Esophagus squamous epithelium (tissue), 4 donors: ENCODE data around the gene DARS1.

Source experiments
- CTCF ChIP-seq, 6 experiments: fragments of 450-650 bp in 4 of 6; fragments of 200-600 bp in 2 of 6; sonication (generic) in 2 of 6; IDR thresholded peaks; one replicate each; pipeline ENCODE4 v1.5.1; 2016 to 2019; ENCODE audit warnings: antibody characterized with exemption in 6 of 6, mild to moderate bottlenecking in 4 of 6, moderate library complexity in 4 of 6
- POLR2A ChIP-seq, 4 donors: fragments of 450-650 bp; IDR thresholded peaks; one replicate each; pipeline ENCODE4 v1.6.1; 2017; ENCODE audit warnings: antibody characterized with exemption in 4 of 4, mild to moderate bottlenecking in 4 of 4, moderate library complexity in 3 of 4

- TF ChIP-seq CTCF (IDR thresholded peaks at IDR 0.05) (no peak), POLR2A (IDR thresholded peaks at IDR 0.05) (no peak)
Observed at GRCh38 chr2:135909976-135910375, 75.5 kb downstream of the DARS1 start.
